Measurements from ENCODE around the gene DSTN.

DNA sequence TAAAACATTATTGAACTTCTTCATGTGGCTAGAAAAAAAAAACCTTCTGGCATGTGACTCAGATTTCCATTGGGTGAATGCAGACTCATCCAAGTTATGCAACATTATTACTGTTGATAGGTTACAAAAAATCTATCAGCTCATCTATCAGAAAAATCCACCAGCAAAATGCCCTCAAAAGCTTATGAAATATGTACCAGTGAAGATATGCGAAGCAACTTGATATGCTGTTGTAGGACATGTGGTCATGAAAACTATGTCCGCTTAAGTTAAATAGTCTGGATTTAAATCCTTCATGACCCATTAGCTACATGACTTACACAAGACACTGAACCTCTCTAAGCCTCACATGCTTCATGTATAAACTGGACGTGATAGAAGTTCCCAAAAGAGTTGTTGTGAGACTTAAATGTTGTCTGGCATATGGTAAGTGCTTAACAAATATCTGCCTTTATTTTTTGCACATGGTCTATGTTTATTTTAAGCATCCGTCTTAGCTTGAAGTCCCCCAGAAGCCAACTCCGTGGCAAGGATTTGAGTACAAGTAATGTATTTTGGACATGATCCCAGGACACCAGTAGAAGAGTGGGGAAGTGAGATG is 26.2 kb upstream of the DSTN start:
- TF ChIP-seq, protein P1, sequence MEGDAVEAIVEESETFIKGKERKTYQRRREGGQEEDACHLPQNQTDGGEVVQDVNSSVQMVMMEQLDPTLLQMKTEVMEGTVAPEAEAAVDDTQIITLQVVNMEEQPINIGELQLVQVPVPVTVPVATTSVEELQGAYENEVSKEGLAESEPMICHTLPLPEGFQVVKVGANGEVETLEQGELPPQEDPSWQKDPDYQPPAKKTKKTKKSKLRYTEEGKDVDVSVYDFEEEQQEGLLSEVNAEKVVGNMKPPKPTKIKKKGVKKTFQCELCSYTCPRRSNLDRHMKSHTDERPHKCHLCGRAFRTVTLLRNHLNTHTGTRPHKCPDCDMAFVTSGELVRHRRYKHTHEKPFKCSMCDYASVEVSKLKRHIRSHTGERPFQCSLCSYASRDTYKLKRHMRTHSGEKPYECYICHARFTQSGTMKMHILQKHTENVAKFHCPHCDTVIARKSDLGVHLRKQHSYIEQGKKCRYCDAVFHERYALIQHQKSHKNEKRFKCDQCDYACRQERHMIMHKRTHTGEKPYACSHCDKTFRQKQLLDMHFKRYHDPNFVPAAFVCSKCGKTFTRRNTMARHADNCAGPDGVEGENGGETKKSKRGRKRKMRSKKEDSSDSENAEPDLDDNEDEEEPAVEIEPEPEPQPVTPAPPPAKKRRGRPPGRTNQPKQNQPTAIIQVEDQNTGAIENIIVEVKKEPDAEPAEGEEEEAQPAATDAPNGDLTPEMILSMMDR (conservative IDR thresholded peaks at IDR 0.05; ENCODE audit: low read length), result no peak
- no peak for TF ChIP-seq EZH2phosphoT487 (IDR thresholded peaks at IDR 0.05; ENCODE audit: borderline replicate concordance, low read depth, low read length)

Measured in OCI-LY7 (cell line).